Measurements from ENCODE around the gene MAN2C1.

MAN2C1 gene

GRCh38 chr15:75309711-75310110 is 58.7 kb downstream of the MAN2C1 start:
- no peak for DNase-seq (ENCODE audit: low read depth, low spot score)

- no peak for DNase-seq (ENCODE audit: low read depth, low spot score)
Observed at GRCh38 chr15:75307778-75308390, 60.5 kb downstream of the MAN2C1 start.

GRCh38 chr15:75306188-75306587 is 62.2 kb downstream of the MAN2C1 start:
- DNase-seq (ENCODE audit: low read depth, low spot score): no peak
